NCI-H446 treated with DMSO at 0.1 percent for 48 hours (cell line): ENCODE results near the gene SEC23IP.
"Not testable (repeated sequence)": the region's sequence is repeated elsewhere in the genome, so short reads cannot be mapped to it uniquely, and the experiment has no call there.

ENCODE experiments used
- DNase-seq: peaks from one replicate; lab custom pipeline; 2025; lab: John Stamatoyannopoulos, UW

Gene SEC23IP

GRCh38 chr10:119883901-119884611, 8.5 kb upstream of the SEC23IP start:
- not testable (repeated sequence) for DNase-seq

GRCh38 chr10:119886070-119886469, 6.5 kb upstream of the SEC23IP start:
- DNase-seq, result not testable (repeated sequence)

GRCh38 chr10:119888715-119889114, 3.8 kb upstream of the SEC23IP start:
- not testable (repeated sequence) for DNase-seq

GRCh38 chr10:119889201-119889600, 3.3 kb upstream of the SEC23IP start:
- DNase-seq, result not testable (repeated sequence)

GRCh38 chr10:119890307-119890706, 2.2 kb upstream of the SEC23IP start:
- DNase-seq, result not testable (repeated sequence)

GRCh38 chr10:119891849-119892187, 712 bp upstream of the SEC23IP start:
- not testable (repeated sequence) for DNase-seq

- DNase-seq, result no peak
These were observed 544 bp downstream of the SEC23IP start for GRCh38 chr10:119893074-119893473.

GRCh38 chr10:119893845-119894427, 1.4 kb downstream of the SEC23IP start:
- no peak for DNase-seq

GRCh38 chr10:119896061-119896655, 3.6 kb downstream of the SEC23IP start:
- no peak for DNase-seq

GRCh38 chr10:119896937-119897770, 4.6 kb downstream of the SEC23IP start:
- DNase-seq, result no peak

GRCh38 chr10:119898577-119898976, 6.0 kb downstream of the SEC23IP start:
- no peak for DNase-seq

GRCh38 chr10:119903946-119904666, 11.6 kb downstream of the SEC23IP start:
- DNase-seq, result no peak

- not testable (repeated sequence) for DNase-seq
These were observed 15.2 kb downstream of the SEC23IP start for GRCh38 chr10:119907695-119908094.

GRCh38 chr10:119908166-119908565, 15.6 kb downstream of the SEC23IP start:
- DNase-seq, result no peak

GRCh38 chr10:119910689-119911088, 18.2 kb downstream of the SEC23IP start:
- no peak for DNase-seq

GRCh38 chr10:119917777-119918176, 25.2 kb downstream of the SEC23IP start:
- no peak for DNase-seq

GRCh38 chr10:119919271-119919670, 26.7 kb downstream of the SEC23IP start:
- DNase-seq, result no peak

- no peak for DNase-seq
These were observed 27.3 kb downstream of the SEC23IP start for GRCh38 chr10:119919826-119920225.

- DNase-seq, result no peak
These were observed 35.9 kb downstream of the SEC23IP start for GRCh38 chr10:119928411-119928810.

GRCh38 chr10:119931871-119932270, 39.3 kb downstream of the SEC23IP start:
- no peak for DNase-seq

- DNase-seq, result no peak
These were observed 40.1 kb downstream of the SEC23IP start for GRCh38 chr10:119932631-119933030.

GRCh38 chr10:119933179-119933578, 40.6 kb downstream of the SEC23IP start:
- DNase-seq, result no peak
